Measurements from ENCODE around the gene PRR14L. TPM values are rescaled to one million over a fixed set of nuclear protein-coding genes. Genes with fewer than 3 reads are reported as not detected.
A peak's percentile ranks its signal among the peaks of the same experiment; 100 is the strongest.

PRR14L gene
- total and polyA plus RNA-seq, 2 of the 13 experiments (the other 11 are each of a cell fraction or from before 2014, with no cell fraction given), result 6.6 to 16.5 TPM

DNA sequence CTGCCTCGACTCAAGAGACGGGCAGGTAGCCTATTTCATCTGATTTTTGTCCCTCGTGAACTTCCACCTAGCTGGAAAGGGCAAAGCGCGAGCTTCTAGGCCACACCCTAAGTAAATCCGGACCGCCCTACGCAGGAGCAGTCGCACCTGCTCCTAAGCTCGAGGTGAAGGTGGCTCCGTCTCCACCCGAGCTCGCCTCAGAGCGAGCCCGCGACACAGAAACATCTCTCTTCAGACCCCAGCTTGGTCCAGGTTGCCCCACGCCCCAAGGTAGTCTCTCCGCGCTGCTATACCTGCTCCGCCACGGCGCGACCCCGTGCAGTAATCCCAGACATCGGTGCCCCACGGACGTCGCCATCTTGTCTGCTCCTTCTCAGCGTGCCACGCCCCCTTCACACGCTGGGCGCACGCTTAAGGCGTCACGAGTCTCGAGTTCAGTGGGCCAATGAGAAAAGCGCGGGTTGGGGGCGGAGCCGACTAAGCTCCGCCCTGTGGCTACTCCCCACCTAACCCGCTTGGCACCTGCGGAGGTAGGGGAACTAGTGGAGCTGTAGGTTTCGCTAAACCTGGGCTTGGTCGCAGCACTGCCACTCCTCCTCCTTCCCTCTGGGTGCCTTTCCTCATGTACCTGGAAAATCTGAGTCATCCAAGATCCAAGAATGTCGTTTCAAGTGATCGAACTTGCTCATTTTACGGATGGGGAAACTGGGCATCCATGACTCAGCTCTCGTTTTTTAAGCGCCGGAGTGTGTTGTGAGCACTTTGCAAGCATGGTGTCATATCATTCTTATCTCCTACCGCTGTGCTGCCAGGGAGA, 87.9 kb downstream of the PRR14L start, which contains the start of gene PISD (continued):
- TF ChIP-seq HDAC6 (IDR thresholded peaks at IDR 0.05; ENCODE audit: low read depth, low read length) (no peak), MAF1 (CRISPR knock-in tag; IDR thresholded peaks at IDR 0.05; ENCODE audit: borderline replicate concordance) (no peak), SRSF1 (optimal IDR thresholded peaks at IDR 0.05; ENCODE audit: low read depth, low read length) (peak; percentile 72), RAD51 (IDR thresholded peaks at IDR 0.05; ENCODE audit: borderline replicate concordance) (no peak), FOXO1 (CRISPR knock-in tag; IDR thresholded peaks at IDR 0.05) (peak; percentile 41; the same call in 1 of the 2 replicates), ZZZ3 (CRISPR knock-in tag; IDR thresholded peaks at IDR 0.05; ENCODE audit: borderline replicate concordance) (no peak), ZEB1 (IDR thresholded peaks at IDR 0.05; ENCODE audit: insufficient replicate concordance, low read depth) (peak; percentile 81), NR2C2 (CRISPR knock-in tag; IDR thresholded peaks at IDR 0.05; ENCODE audit: borderline replicate concordance) (peak; percentile 66), ZSCAN31 (CRISPR knock-in tag; IDR thresholded peaks at IDR 0.05; ENCODE audit: low read depth) (peak; percentile 49), EP300 (IDR thresholded peaks at IDR 0.05; ENCODE audit: low read depth in 2 of 2, low read length in 2 of 2) (peak in 1 of 2 experiments; percentile 48; a peak in 1 of 4 replicates), EP300 (CRISPR knock-in tag; IDR thresholded peaks at IDR 0.05; ENCODE audit: borderline replicate concordance) (no peak), JUN (CRISPR knock-in tag; IDR thresholded peaks at IDR 0.05) (no peak), STAG1 (CRISPR knock-in tag; IDR thresholded peaks at IDR 0.05) (no peak), ZNF660 (CRISPR knock-in tag; IDR thresholded peaks at IDR 0.05; ENCODE audit: borderline replicate concordance, low read depth) (no peak), NR2F6 (IDR thresholded peaks at IDR 0.05) (no peak), NR2F6 (CRISPR knock-in tag; IDR thresholded peaks at IDR 0.05) (no peak; the same call in 1 of the 2 replicates), YEATS4 (CRISPR knock-in tag; IDR thresholded peaks at IDR 0.05; ENCODE audit: borderline replicate concordance) (peak; percentile 92; the same call in 1 of the 2 replicates), RORA (CRISPR knock-in tag; IDR thresholded peaks at IDR 0.05) (no peak), SSRP1 (CRISPR knock-in tag; IDR thresholded peaks at IDR 0.05) (0 out of 2 replicates have a peak, but pooled peaks have one; percentile 59), GABPA (IDR thresholded peaks at IDR 0.05; ENCODE audit: low read depth, low read length) (no peak), GABPA (CRISPR knock-in tag; IDR thresholded peaks at IDR 0.05; ENCODE audit: low read depth) (peak; percentile 45; the same call in 1 of the 2 replicates)
- TF ChIP-seq, protein P1, sequence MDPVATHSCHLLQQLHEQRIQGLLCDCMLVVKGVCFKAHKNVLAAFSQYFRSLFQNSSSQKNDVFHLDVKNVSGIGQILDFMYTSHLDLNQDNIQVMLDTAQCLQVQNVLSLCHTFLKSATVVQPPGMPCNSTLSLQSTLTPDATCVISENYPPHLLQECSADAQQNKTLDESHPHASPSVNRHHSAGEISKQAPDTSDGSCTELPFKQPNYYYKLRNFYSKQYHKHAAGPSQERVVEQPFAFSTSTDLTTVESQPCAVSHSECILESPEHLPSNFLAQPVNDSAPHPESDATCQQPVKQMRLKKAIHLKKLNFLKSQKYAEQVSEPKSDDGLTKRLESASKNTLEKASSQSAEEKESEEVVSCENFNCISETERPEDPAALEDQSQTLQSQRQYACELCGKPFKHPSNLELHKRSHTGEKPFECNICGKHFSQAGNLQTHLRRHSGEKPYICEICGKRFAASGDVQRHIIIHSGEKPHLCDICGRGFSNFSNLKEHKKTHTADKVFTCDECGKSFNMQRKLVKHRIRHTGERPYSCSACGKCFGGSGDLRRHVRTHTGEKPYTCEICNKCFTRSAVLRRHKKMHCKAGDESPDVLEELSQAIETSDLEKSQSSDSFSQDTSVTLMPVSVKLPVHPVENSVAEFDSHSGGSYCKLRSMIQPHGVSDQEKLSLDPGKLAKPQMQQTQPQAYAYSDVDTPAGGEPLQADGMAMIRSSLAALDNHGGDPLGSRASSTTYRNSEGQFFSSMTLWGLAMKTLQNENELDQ (CRISPR knock-in tag; IDR thresholded peaks at IDR 0.05; ENCODE audit: borderline replicate concordance), result no peak
- TF ChIP-seq, protein P2, sequence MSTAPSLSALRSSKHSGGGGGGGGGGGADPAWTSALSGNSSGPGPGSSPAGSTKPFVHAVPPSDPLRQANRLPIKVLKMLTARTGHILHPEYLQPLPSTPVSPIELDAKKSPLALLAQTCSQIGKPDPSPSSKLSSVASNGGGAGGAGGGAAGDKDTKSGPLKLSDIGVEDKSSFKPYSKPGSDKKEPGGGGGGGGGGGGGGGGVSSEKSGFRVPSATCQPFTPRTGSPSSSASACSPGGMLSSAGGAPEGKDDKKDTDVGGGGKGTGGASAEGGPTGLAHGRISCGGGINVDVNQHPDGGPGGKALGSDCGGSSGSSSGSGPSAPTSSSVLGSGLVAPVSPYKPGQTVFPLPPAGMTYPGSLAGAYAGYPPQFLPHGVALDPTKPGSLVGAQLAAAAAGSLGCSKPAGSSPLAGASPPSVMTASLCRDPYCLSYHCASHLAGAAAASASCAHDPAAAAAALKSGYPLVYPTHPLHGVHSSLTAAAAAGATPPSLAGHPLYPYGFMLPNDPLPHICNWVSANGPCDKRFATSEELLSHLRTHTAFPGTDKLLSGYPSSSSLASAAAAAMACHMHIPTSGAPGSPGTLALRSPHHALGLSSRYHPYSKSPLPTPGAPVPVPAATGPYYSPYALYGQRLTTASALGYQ (CRISPR knock-in tag; IDR thresholded peaks at IDR 0.05), result no peak
- TF ChIP-seq, protein P3, sequence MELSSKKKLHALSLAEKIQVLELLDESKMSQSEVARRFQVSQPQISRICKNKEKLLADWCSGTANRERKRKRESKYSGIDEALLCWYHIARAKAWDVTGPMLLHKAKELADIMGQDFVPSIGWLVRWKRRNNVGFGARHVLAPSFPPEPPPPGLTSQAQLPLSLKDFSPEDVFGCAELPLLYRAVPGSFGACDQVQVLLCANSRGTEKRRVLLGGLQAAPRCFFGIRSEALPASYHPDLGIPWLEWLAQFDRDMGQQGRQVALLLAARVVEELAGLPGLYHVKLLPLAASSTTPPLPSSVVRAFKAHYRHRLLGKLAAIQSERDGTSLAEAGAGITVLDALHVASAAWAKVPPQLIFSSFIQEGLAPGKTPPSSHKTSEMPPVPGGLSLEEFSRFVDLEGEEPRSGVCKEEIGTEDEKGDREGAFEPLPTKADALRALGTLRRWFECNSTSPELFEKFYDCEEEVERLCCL (CRISPR knock-in tag; IDR thresholded peaks at IDR 0.05; ENCODE audit: borderline replicate concordance), result peak; percentile 55; the same call in 1 of the 2 replicates
- TF ChIP-seq, protein P4, sequence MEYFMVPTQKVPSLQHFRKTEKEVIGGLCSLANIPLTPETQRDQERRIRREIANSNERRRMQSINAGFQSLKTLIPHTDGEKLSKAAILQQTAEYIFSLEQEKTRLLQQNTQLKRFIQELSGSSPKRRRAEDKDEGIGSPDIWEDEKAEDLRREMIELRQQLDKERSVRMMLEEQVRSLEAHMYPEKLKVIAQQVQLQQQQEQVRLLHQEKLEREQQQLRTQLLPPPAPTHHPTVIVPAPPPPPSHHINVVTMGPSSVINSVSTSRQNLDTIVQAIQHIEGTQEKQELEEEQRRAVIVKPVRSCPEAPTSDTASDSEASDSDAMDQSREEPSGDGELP (IDR thresholded peaks at IDR 0.05; ENCODE audit: borderline replicate concordance, low read depth), result no peak

All from HepG2 (cell line).